Natural killer cell (primary cell): ENCODE measurements around the gene MITF. TPM values are rescaled to one million over a fixed set of nuclear protein-coding genes. Genes with fewer than 3 reads are reported as not detected.

ENCODE experiments used
- ATAC-seq, 3 donors: fragments of 150-1000 bp in 2 of 3; fragments of 200-7000 bp in 1 of 3; cut with Tn5 transposase; 1 replicate in 1 of 3; 2 replicates in 2 of 3; pipeline ENCODE4 v1.10.0; 2021; ENCODE audit warnings: mild to moderate bottlenecking in 2 of 3, moderate library complexity in 2 of 3
- DNase-seq, 2 donors: peaks; one replicate each; pipeline versions ENCODE4 v3.0.0 to v3.0.0-alpha.2; 2013 to 2021; ENCODE audit warnings: mixed read lengths in 1 of 2
- H3K27ac ChIP-seq: one replicate; pipeline ENCODE4 v1.5.1; 2013; ENCODE audit warnings: mild to moderate bottlenecking, low read length
- H3K27me3 ChIP-seq: one replicate; pipeline ENCODE4 v1.6.1; 2013; ENCODE audit warnings: low read length; ENCODE audit not compliant: control insufficient read depth, insufficient read depth
- H3K36me3 ChIP-seq: one replicate; pipeline ENCODE4 v1.6.1; 2013; ENCODE audit warnings: low read length; ENCODE audit not compliant: control insufficient read depth, insufficient read depth
- H3K4me1 ChIP-seq: one replicate; pipeline ENCODE4 v1.6.1; 2013; ENCODE audit warnings: low read length; ENCODE audit not compliant: control insufficient read depth, insufficient read depth
- H3K4me3 ChIP-seq: one replicate; pipeline ENCODE4 v1.5.1; 2013; ENCODE audit warnings: low read length
- H3K9me3 ChIP-seq: one replicate; pipeline ENCODE4 v1.6.1; 2013; ENCODE audit warnings: low read length; ENCODE audit not compliant: control insufficient read depth, insufficient read depth
- H3K27ac Mint-ChIP-seq, 2 donors: one replicate each; pipeline ENCODE4 v1.8.0; 2022; ENCODE audit warnings: mild to moderate bottlenecking in 2 of 2, mixed read lengths in 2 of 2, moderate library complexity in 1 of 2
- H3K27me3 Mint-ChIP-seq, 2 donors: one replicate each; pipeline ENCODE4 v1.8.0; 2022; ENCODE audit warnings: low read depth in 2 of 2, mixed read lengths in 2 of 2
- H3K36me3 Mint-ChIP-seq: one replicate; pipeline ENCODE4 v1.8.0; 2022; ENCODE audit warnings: mixed read lengths
- H3K4me1 Mint-ChIP-seq, 2 donors: one replicate each; pipeline ENCODE4 v1.8.0; 2022; ENCODE audit warnings: mixed read lengths in 2 of 2
- H3K4me3 Mint-ChIP-seq: one replicate; pipeline ENCODE4 v1.8.0; 2022; ENCODE audit warnings: mild to moderate bottlenecking, moderate library complexity, mixed read lengths
- H3K9me3 Mint-ChIP-seq, 2 donors: one replicate each; pipeline ENCODE4 v1.8.0; 2022; ENCODE audit warnings: mixed read lengths in 2 of 2
- WGBS: methylation state at CpG from one replicate; pipeline ENCODE4 v1.1.7; 2013; ENCODE audit warnings: missing lambda C conversion rate; ENCODE audit not compliant: insufficient coverage; 5-methylcytosine and 5-hydroxymethylcytosine counted together
- intact Hi-C: fragments of 100-400 bp; cut with micrococcal nuclease; formaldehyde crosslinking; loops from one replicate; pipeline ENCODE4 v1.14.2; 2022
- total RNA-seq, 4 donors: library from RNA; stranded (reverse); fragments of 120-200 nt in 1 of 4; gene quantifications; one replicate each; pipeline versions ENCODE4 v1.2.3 to v1.2.4, GENCODE V29; 2013 to 2022
- TF ChIP-seq, protein P1 (sequence below): fragments of 200-600 bp; IDR thresholded peaks from one replicate; pipeline ENCODE4 v1.8.0; 2022; ENCODE audit warnings: antibody characterized with exemption

Gene MITF
- total RNA-seq, 3 donors from 2014 or later (not counting 1 experiment from before 2014, with no cell fraction given): 0.23 to 1.5 (median 0.54) TPM

DNA sequence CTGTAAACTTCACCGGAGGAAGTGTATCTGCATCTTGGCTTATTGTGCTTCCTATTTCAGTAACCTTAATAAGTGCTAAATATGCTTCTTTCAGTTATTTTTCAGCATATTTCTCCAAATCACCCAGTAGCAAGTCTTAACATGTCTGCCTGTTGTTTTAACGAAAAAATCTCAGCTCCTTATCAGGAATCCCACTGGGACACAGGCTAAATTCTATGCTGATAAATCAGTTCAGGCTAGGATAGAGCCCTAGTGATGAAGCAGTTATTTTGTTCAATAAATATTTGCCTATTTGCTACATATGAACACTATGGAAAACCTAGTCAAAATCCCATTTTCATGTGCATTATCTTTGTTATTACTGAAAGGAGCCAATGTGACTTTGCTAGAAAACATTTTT lies 8.2 kb upstream of the MITF start:
- H3K36me3 Mint-ChIP-seq: no peaks in the 10 kb centered on the region
- no peaks in the 10 kb centered on the region for H3K36me3 ChIP-seq
- no peaks in the 10 kb centered on the region for H3K4me1 ChIP-seq
- TF ChIP-seq, protein P1, sequence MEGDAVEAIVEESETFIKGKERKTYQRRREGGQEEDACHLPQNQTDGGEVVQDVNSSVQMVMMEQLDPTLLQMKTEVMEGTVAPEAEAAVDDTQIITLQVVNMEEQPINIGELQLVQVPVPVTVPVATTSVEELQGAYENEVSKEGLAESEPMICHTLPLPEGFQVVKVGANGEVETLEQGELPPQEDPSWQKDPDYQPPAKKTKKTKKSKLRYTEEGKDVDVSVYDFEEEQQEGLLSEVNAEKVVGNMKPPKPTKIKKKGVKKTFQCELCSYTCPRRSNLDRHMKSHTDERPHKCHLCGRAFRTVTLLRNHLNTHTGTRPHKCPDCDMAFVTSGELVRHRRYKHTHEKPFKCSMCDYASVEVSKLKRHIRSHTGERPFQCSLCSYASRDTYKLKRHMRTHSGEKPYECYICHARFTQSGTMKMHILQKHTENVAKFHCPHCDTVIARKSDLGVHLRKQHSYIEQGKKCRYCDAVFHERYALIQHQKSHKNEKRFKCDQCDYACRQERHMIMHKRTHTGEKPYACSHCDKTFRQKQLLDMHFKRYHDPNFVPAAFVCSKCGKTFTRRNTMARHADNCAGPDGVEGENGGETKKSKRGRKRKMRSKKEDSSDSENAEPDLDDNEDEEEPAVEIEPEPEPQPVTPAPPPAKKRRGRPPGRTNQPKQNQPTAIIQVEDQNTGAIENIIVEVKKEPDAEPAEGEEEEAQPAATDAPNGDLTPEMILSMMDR: no peak
- intact Hi-C loops: no loop called here
- peaks cover 0 to 3% of the 10 kb centered on the region in 2 donors for H3K9me3 Mint-ChIP-seq
- no peaks in the 10 kb centered on the region for H3K9me3 ChIP-seq
- WGBS: 77% methylated on average over 2 of the region's 2 CpGs
- no peak overlapping the region for H3K4me3 ChIP-seq
- no peak overlapping the region for H3K4me3 Mint-ChIP-seq
- H3K27ac Mint-ChIP-seq: no peak overlapping the region
- no peaks in the 10 kb centered on the region for H3K27me3 ChIP-seq
- H3K27me3 Mint-ChIP-seq: peaks cover 7 to 15% of the 10 kb centered on the region in 2 donors
- ATAC-seq: no peak
- H3K27ac ChIP-seq: no peak overlapping the region
- H3K4me1 Mint-ChIP-seq: no peaks in the 10 kb centered on the region
- DNase-seq: no peak

DNA sequence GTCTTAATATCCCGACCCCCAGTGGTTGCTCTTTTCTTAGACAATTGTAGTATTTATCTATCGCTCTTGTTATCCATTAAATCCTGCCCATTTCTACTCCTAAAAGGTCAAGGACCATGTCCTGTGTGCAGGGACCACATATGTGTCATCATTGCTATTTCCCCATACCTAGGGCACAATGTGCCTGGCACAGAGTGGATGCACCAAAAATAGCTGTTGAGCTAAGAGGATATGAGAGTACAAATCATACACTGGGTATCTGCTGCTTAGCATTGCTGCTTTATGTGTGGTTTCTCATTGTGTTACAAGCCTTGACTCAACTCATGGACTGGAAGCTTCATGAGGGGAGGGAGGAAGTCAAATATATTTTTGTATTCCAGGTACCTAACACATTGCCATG lies 3.4 kb upstream of the MITF start:
- TF ChIP-seq, protein P1: no peak
- Histone ChIP-seq H3K9me3 (no peaks in the 10 kb centered on the region), H3K27ac (no peak overlapping the region), H3K36me3 (no peaks in the 10 kb centered on the region), H3K4me3 (no peak overlapping the region), H3K27me3 (peaks cover 4% of the 10 kb centered on the region), H3K4me1 (peaks cover 10% of the 10 kb centered on the region)
- Mint-ChIP-seq H3K4me3 (no peak overlapping the region), H3K27me3 (peaks cover 27 to 46% of the 10 kb centered on the region in 2 donors), H3K4me1 (peaks cover 4 to 5% of the 10 kb centered on the region in 2 donors), H3K9me3 (no peaks in the 10 kb centered on the region), H3K27ac (no peak overlapping the region), H3K36me3 (no peaks in the 10 kb centered on the region)
- ATAC-seq: no peak
- DNase-seq: no peak
- 85% methylated on average over 2 of the region's 2 CpGs for WGBS
- intact Hi-C loops: no loop called here

DNA sequence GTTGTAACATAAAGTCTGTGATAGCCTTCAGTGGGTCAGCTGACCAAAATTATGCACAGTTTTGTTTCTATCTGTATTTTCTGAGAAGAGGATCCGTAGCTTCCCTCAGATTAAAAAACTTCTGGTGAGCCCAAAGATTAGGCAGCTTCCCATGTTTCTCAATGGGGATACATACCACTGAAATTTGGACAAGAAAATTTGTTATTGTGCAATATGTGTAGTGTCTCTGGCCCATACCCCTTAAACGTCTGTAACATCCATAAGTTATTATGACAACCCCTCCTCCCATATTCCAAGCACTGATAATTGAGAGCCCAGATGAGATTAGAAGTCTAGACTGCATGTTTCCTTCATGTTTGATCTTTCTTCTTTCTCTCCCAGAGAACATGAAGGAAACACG lies 1.9 kb upstream of the MITF start:
- no peak overlapping the region for H3K27ac Mint-ChIP-seq
- intact Hi-C loops: no loop called here

More for the DNA sequence above, 1.9 kb upstream of the MITF start:
- Histone ChIP-seq H3K4me1 (peaks cover 10% of the 10 kb centered on the region), H3K36me3 (no peaks in the 10 kb centered on the region), H3K27me3 (peaks cover 4% of the 10 kb centered on the region), H3K4me3 (no peak overlapping the region), H3K9me3 (no peaks in the 10 kb centered on the region), H3K27ac (no peak overlapping the region)
- Mint-ChIP-seq H3K27me3 (peaks cover 34 to 55% of the 10 kb centered on the region in 2 donors), H3K4me3 (no peak overlapping the region), H3K9me3 (peaks cover 0 to under 1% of the 10 kb centered on the region in 2 donors), H3K36me3 (no peaks in the 10 kb centered on the region), H3K4me1 (peaks cover 4 to 5% of the 10 kb centered on the region in 2 donors)
- TF ChIP-seq, protein P1: no peak
- DNase-seq (no peak), ATAC-seq (no peak)
- WGBS: 87% methylated on average over 3 of the region's 3 CpGs
